Gastrocnemius medialis (tissue), 4 donors: ENCODE results near the gene ITPR1. TPM values are rescaled to one million over a fixed set of nuclear protein-coding genes. Genes with fewer than 3 reads are reported as not detected.

Experiments
- ATAC-seq, 2 donors: fragments of 150-250 bp; one replicate each; pipeline ENCODE4 v1.9.1; 2016
- DNase-seq, 2 donors: peaks; one replicate each; pipeline ENCODE4 v3.0.0-alpha.2; 2019
- H3K27ac ChIP-seq, 4 donors: fragments of 200-600 bp; sonication (generic); 1 replicate in 1 of 4; 2 replicates in 3 of 4; pipeline ENCODE4 v1.5.1; 2016 to 2018; ENCODE audit warnings: mild to moderate bottlenecking in 2 of 4, moderate library complexity in 1 of 4
- H3K27me3 ChIP-seq, 3 donors: fragments of 200-600 bp; sonication (generic) in 2 of 3; 1 replicate in 1 of 3; 2 replicates in 2 of 3; pipeline versions ENCODE4 v1.5.1 to v1.6.0; 2016 to 2019; ENCODE audit warnings: mild to moderate bottlenecking in 1 of 3, moderate library complexity in 1 of 3
- H3K36me3 ChIP-seq, 2 donors: fragments of 200-600 bp; sonication (generic) in 1 of 2; one replicate each; pipeline ENCODE4 v1.5.1; 2017 to 2018
- H3K4me1 ChIP-seq, 2 donors: fragments of 200-600 bp; sonication (generic) in 1 of 2; one replicate each; pipeline ENCODE4 v1.5.1; 2016 to 2017; ENCODE audit warnings: mild to moderate bottlenecking in 2 of 2
- H3K4me3 ChIP-seq, 4 donors: fragments of 200-600 bp; sonication (generic) in 3 of 4; 1 replicate in 1 of 4; 2 replicates in 3 of 4; pipeline ENCODE4 v1.5.1; 2016 to 2019; ENCODE audit warnings: mild to moderate bottlenecking in 2 of 4
- H3K9me3 ChIP-seq, 3 donors: fragments of 200-600 bp; sonication (generic) in 2 of 3; 1 replicate in 1 of 3; 2 replicates in 2 of 3; pipeline ENCODE4 v1.5.1; 2016 to 2019
- POLR2A ChIP-seq, 2 donors: fragments of 450-650 bp; IDR thresholded peaks; one replicate each; pipeline ENCODE4 v1.6.1; 2017; ENCODE audit warnings: antibody characterized with exemption in 2 of 2, mild to moderate bottlenecking in 2 of 2, moderate library complexity in 2 of 2
- in situ Hi-C, 4 donors: fragments of 200-750 bp; cut with MboI; loops; one replicate each; pipeline versions ENCODE4 v1.15.0 to v1.8.0; 2017; ENCODE audit warnings: low sequenced_read_pairs in 4 of 4
- intact Hi-C: fragments of 100-400 bp; cut with DNase I; formaldehyde crosslinking; loops from one replicate; pipeline ENCODE4 v1.15.1; 2023; ENCODE audit warnings: low total_unique reads
- total RNA-seq, 4 donors: library from RNA; depleted of rRNA; stranded (reverse); fragments of >200 nt; gene quantifications; one replicate each; pipeline versions ENCODE4 v1.1.0 to v1.2.3, GENCODE V29; 2016
- TF ChIP-seq, protein P1 (sequence below), 5 experiments: fragments of 450-650 bp in 3 of 5; fragments of 200-600 bp in 2 of 5; sonication (generic) in 2 of 5; IDR thresholded peaks in 4 of 5; conservative IDR thresholded peaks in 1 of 5; 1 replicate in 4 of 5; 2 replicates in 1 of 5; pipeline ENCODE4 v1.5.1; 2016 to 2019; ENCODE audit warnings: antibody characterized with exemption in 5 of 5, mild to moderate bottlenecking in 3 of 5, moderate library complexity in 3 of 5

Gene ITPR1
- total RNA-seq, 4 donors from 2014 or later: 5.5 to 21.7 (median 11.3) TPM

DNA sequence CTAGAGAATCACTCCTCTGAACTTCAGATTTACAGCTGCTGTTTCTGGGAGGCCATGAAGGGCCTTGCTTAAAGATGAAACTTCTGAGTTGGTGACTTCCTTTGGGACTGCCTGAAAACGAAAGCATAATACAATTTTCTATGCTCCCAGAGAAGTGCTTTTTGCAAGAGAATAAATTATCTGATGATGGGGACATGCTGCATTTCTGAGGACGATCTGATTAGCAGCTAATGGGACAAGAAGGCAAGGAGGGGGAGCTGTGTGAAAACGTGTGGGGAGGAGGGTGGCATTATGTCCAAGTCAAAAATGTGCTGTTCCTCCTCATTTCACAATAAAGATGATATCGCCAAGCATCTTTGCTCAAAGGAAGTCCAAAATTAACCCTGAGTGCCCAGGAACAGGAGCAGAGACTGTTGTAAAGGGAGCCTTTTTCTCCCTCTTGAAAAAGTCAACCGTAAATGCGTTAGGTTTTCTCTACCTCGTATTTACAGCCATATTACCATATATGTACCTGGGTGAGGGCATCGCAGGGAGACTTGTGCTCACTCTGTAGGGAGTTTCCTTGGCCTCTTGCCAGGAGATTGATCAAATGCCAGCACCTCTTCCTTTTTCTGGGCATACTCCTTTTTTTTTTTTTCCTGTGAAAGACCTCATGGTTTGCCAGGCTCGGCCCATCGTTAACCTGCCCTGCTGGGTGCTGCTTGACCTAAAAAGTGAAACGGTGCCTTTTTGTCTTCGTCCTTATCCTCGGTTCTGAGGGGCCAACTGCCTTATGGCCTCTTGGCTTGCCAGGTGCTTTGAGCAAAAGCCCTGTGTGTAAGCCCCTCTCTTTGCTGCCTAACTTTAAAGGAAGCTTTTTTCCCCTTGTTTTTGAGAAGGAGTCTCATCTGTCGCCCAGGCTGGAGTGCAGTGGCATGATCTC lies 11.5 kb downstream of the ITPR1 start:
- no peak for TF ChIP-seq POLR2A (IDR thresholded peaks at IDR 0.05)
- TF ChIP-seq, protein P1, sequence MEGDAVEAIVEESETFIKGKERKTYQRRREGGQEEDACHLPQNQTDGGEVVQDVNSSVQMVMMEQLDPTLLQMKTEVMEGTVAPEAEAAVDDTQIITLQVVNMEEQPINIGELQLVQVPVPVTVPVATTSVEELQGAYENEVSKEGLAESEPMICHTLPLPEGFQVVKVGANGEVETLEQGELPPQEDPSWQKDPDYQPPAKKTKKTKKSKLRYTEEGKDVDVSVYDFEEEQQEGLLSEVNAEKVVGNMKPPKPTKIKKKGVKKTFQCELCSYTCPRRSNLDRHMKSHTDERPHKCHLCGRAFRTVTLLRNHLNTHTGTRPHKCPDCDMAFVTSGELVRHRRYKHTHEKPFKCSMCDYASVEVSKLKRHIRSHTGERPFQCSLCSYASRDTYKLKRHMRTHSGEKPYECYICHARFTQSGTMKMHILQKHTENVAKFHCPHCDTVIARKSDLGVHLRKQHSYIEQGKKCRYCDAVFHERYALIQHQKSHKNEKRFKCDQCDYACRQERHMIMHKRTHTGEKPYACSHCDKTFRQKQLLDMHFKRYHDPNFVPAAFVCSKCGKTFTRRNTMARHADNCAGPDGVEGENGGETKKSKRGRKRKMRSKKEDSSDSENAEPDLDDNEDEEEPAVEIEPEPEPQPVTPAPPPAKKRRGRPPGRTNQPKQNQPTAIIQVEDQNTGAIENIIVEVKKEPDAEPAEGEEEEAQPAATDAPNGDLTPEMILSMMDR (IDR thresholded peaks at IDR 0.05 in 4 of 5, conservative IDR thresholded peaks at IDR 0.05 in 1 of 5): no peak
- in situ Hi-C loops: no loop called here
- intact Hi-C loops: no loop called here
- DNase-seq: no peak
- Histone ChIP-seq H3K36me3 (no peaks in the 10 kb centered on the region), H3K4me3 (peak overlapping the region in 3 of 4 donors; percentile 10 to 27 (median 14)), H3K9me3 (no peaks in the 10 kb centered on the region), H3K4me1 (no peaks in the 10 kb centered on the region), H3K27ac (peak overlapping the region; percentile 11 to 56 (median 44)), H3K27me3 (no peaks in the 10 kb centered on the region)
- no peak for ATAC-seq

DNA sequence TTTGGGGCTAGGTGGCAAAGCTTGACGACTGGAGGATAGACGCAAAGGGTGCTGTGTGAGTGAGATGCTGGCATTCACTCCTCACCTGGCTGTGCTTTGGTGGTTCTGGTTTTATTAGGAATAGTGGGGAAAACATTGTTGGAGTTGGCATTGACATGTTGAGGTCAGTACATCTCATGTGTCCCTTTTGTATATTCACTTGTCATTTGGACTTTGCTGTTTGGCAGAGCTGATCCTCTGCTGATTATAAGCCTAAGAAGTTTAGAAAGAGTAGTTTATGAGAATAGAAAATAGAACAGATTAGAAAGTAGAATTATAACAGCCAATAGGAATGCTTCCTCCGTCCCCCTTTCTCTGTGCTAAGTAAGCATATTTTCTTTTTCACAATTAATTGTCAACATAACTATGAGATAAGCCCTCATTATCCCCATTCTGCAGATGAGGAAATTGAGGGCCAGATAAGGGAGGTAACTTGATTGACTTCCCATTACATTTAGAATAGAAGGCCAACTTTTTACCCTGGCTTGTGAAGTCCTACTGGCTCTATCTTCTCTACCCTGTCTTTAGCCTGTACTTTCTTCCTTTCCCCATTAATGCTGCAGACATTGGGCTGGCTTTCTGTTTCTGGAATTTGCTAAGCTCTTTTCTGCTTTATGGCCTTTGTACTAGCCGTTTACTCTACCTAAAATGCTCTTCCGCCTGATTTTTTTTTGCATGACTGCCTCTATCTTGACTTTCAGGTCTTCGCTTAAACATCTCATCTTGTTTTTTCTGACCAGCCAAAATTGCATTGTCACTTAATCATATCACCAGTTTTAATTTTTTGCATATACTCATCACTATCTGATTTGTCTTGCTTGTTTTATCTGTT lies 12.8 kb downstream of the ITPR1 start:
- no peak for TF ChIP-seq POLR2A (IDR thresholded peaks at IDR 0.05)
- TF ChIP-seq, protein P1 (IDR thresholded peaks at IDR 0.05 in 4 of 5, conservative IDR thresholded peaks at IDR 0.05 in 1 of 5): no peak
- Histone ChIP-seq H3K4me3 (no peak overlapping the region), H3K27ac (no peak overlapping the region), H3K27me3 (no peaks in the 10 kb centered on the region), H3K4me1 (no peaks in the 10 kb centered on the region), H3K9me3 (no peaks in the 10 kb centered on the region), H3K36me3 (no peaks in the 10 kb centered on the region)
- in situ Hi-C loops: no loop called here
- DNase-seq (no peak), ATAC-seq (no peak)
- intact Hi-C loops: no loop called here

DNA sequence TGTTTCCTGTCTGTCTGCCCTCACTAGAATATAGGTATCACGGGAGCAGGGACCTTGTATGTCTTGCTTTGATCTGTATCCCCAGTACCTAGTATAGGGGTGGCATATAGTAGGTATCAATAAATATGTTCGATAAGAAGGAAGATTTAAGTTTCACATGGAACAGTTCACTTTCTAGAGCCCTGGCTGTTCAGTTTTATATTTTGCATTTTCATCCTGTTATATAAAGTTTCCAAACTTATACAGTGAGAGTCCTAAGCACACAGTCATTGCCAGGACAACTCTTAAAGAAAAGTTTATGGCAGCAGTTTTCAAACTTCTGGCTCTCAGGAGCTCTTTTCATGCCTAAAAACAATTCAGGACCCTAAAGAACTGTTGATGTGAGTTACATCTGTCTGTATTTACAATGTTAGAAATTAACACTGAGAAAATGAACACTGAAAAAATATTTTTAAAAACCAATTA lies 13.4 kb downstream of the ITPR1 start:
- no peak for TF ChIP-seq POLR2A (IDR thresholded peaks at IDR 0.05)
- TF ChIP-seq, protein P1 (IDR thresholded peaks at IDR 0.05 in 4 of 5, conservative IDR thresholded peaks at IDR 0.05 in 1 of 5): no peak
- H3K9me3 ChIP-seq: no peaks in the 10 kb centered on the region
- H3K27ac ChIP-seq: no peak overlapping the region
- H3K36me3 ChIP-seq: no peaks in the 10 kb centered on the region
- no peak for DNase-seq
- no peaks in the 10 kb centered on the region for H3K27me3 ChIP-seq
- H3K4me1 ChIP-seq: no peaks in the 10 kb centered on the region
- no peak overlapping the region for H3K4me3 ChIP-seq
- in situ Hi-C loops: no loop called here
- no peak for ATAC-seq
- intact Hi-C loops: no loop called here

DNA sequence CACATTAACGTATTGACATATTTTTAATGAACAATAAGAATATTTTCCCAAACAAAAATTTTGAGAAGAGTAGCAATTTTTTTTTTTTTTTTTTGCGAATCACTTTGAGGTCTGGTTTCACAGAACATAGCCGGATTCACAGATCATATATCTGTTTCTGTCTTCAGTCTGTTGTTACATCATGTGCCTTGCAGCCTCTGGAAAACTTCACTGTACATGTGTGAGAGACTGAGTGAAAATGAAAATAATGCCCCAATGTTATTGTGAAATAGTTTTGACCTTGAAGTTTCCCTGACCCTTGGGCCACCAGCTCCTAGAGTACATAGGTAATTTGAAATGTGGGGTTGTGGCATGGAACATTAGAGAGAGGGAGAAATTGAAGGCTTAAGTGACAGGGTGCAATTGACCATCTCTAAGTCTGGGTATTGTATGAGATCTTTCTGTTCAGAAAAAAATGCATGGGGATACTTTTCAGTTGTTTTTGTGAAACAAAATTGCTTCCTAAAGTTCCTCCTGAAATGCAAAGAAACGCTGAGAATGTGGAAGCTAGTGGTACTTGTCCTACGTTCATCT lies 14.0 kb downstream of the ITPR1 start:
- Histone ChIP-seq H3K27me3 (no peaks in the 10 kb centered on the region), H3K36me3 (no peaks in the 10 kb centered on the region), H3K27ac (no peak overlapping the region), H3K4me3 (no peak overlapping the region), H3K9me3 (no peaks in the 10 kb centered on the region), H3K4me1 (no peaks in the 10 kb centered on the region)
- in situ Hi-C loops (no loop called here), intact Hi-C loops (no loop called here)
- no peak for TF ChIP-seq POLR2A (IDR thresholded peaks at IDR 0.05)
- TF ChIP-seq, protein P1 (IDR thresholded peaks at IDR 0.05 in 4 of 5, conservative IDR thresholded peaks at IDR 0.05 in 1 of 5): no peak
- DNase-seq (no peak), ATAC-seq (no peak)
